HCT116 (cell line): ENCODE results near the gene HAUS6. TPM values are rescaled to one million over a fixed set of nuclear protein-coding genes. Genes with fewer than 3 reads are reported as not detected.
A peak's percentile ranks its signal among the peaks of the same experiment; 100 is the strongest.

Source experiments
- ATAC-seq: fragments of 200-7000 bp; cut with Tn5 transposase; 2 replicates; pipeline ENCODE4 v1.9.1; 2020; ENCODE audit warnings: mild to moderate bottlenecking, moderate library complexity
- BruUV-seq: library from RNA; stranded (reverse); fragments of 400-500 nt; replicated peaks from 2 replicates; lab custom pipeline; 2021; lab: Mats Ljungman, UMichigan
- CTCF ChIA-PET: fragments of 300-600 bp; sonication (Branson Sonifier 250); formaldehyde crosslinking; loops from one replicate; lab custom pipeline; 2021; ENCODE audit warnings: antibody characterized with exemption; lab: Charles Lee
- POLR2A ChIA-PET: fragments of 300-600, 350-600 bp; sonication (Branson Sonifier 250); formaldehyde crosslinking; loops from one replicate; lab custom pipeline; 2021; ENCODE audit warnings: antibody characterized with exemption; lab: Charles Lee
- RAD21 ChIA-PET, 2 experiments: fragments of 300-600 bp; sonication (Branson Sonifier 250); formaldehyde crosslinking; loops; one replicate each; lab custom pipeline; 2023; ENCODE audit warnings: low total read pairs in 2 of 2; ENCODE audit not compliant: uncharacterized antibody in 2 of 2, unreplicated experiment in 2 of 2, low non-redundant PET in 1 of 2; lab: Charles Lee
- DNase-seq: peaks from one replicate; pipeline ENCODE4 v3.0.0-alpha.2; 2010; ENCODE audit warnings: low read depth, low spot score
- H2AFZ ChIP-seq: fragments of 200-600 bp; shearing (Covaris generic), sonication (generic); 2 replicates; pipeline ENCODE4 v1.6.1; 2017; ENCODE audit warnings: low read depth, mixed run types, mixed read lengths, antibody characterized with exemption, low read length; ENCODE audit not compliant: poor library complexity, severe bottlenecking
- H3K27ac ChIP-seq: 2 replicates; pipeline ENCODE4 v1.5.1; 2012; ENCODE audit warnings: low read depth, low read length
- H3K27me3 ChIP-seq: fragments of 200-600 bp; sonication (generic); 2 replicates; pipeline ENCODE4 v1.6.1; 2016; ENCODE audit warnings: mixed run types, low read length, mixed read lengths; ENCODE audit not compliant: insufficient read depth
- H3K36me3 ChIP-seq, 2 experiments: fragments of 200-500 bp in 1 of 2; fragments of 200-600 bp in 1 of 2; sonication (Bioruptor generic) in 1 of 2; sonication (generic) in 1 of 2; 2 replicates each; pipeline versions ENCODE4 v1.5.1 to v1.6.1; 2014 to 2016; ENCODE audit warnings: low read length in 2 of 2, inconsistent platforms in 1 of 2, mixed read lengths in 1 of 2, mixed run types in 1 of 2; ENCODE audit not compliant: insufficient read depth in 2 of 2, control insufficient read depth in 1 of 2
- H3K4me1 ChIP-seq, 2 experiments: fragments of 200-600 bp in 1 of 2; sonication (generic) in 1 of 2; 2 replicates each; pipeline versions ENCODE4 v1.5.1 to v1.6.1; 2012 to 2017; ENCODE audit warnings: low read length in 2 of 2, inconsistent platforms in 1 of 2, mild to moderate bottlenecking in 1 of 2, mixed read lengths in 1 of 2, mixed run types in 1 of 2, moderate library complexity in 1 of 2; ENCODE audit not compliant: insufficient read depth in 2 of 2, control insufficient read depth in 1 of 2
- H3K4me2 ChIP-seq: fragments of 200-600 bp; sonication (generic); 2 replicates; pipeline ENCODE4 v1.6.1; 2017; ENCODE audit warnings: mixed run types, low read length, mixed read lengths
- H3K4me3 ChIP-seq, 2 experiments: fragments of 200-600 bp in 1 of 2; sonication (generic) in 1 of 2; replicated peaks in 1 of 2; 2 replicates each; pipeline ENCODE4 v1.5.1; 2011 to 2016; ENCODE audit warnings: low read length in 2 of 2, control low read depth in 1 of 2, low read depth in 1 of 2, mild to moderate bottlenecking in 1 of 2, mixed read lengths in 1 of 2, mixed run types in 1 of 2
- H3K79me2 ChIP-seq: fragments of 200-600 bp; sonication (generic); 2 replicates; pipeline ENCODE4 v1.6.1; 2017; ENCODE audit warnings: mild to moderate bottlenecking, mixed run types, low read length, moderate library complexity, mixed read lengths; ENCODE audit not compliant: insufficient read depth
- H3K9ac ChIP-seq: fragments of 200-600 bp; sonication (generic); 2 replicates; pipeline ENCODE4 v1.6.1; 2016; ENCODE audit warnings: low read length, mixed read lengths
- H3K9me2 ChIP-seq: fragments of 200-600 bp; sonication (generic), shearing (Covaris generic); 2 replicates; pipeline ENCODE4 v1.6.1; 2017; ENCODE audit warnings: mixed run types, mild to moderate bottlenecking, moderate library complexity; ENCODE audit not compliant: insufficient read depth
- H3K9me3 ChIP-seq, 2 experiments: fragments of 200-500 bp in 1 of 2; fragments of 200-600 bp in 1 of 2; sonication (Bioruptor generic) in 1 of 2; sonication (generic) in 1 of 2; 2 replicates each; pipeline ENCODE4 v1.6.1; 2014 to 2017; ENCODE audit warnings: low read length in 2 of 2, mixed read lengths in 2 of 2, inconsistent platforms in 1 of 2, low read depth in 1 of 2, mild to moderate bottlenecking in 1 of 2, mixed run types in 1 of 2, moderate library complexity in 1 of 2; ENCODE audit not compliant: control insufficient read depth in 1 of 2, insufficient read depth in 1 of 2
- H4K20me1 ChIP-seq: fragments of 200-600 bp; sonication (generic), shearing (Covaris generic); 2 replicates; pipeline ENCODE4 v1.6.1; 2017; ENCODE audit warnings: mixed run types, mild to moderate bottlenecking, moderate library complexity; ENCODE audit not compliant: insufficient read depth
- CBX3 ChIP-seq: IDR thresholded peaks from 2 replicates; pipeline ENCODE4 v1.6.1; 2012; ENCODE audit warnings: low read depth
- CTCF ChIP-seq, 3 experiments: fragments of 200-600 bp in 1 of 3; sonication (generic) in 1 of 3; IDR thresholded peaks in 2 of 3; conservative IDR thresholded peaks in 1 of 3; 2 replicates each; pipeline ENCODE4 v1.5.1; 2012 to 2017; ENCODE audit warnings: low read depth in 2 of 3, low read length in 2 of 3, antibody characterized with exemption in 1 of 3, borderline replicate concordance in 1 of 3, control low read depth in 1 of 3, mild to moderate bottlenecking in 1 of 3, mixed read lengths in 1 of 3, mixed run types in 1 of 3, moderate library complexity in 1 of 3; ENCODE audit not compliant: insufficient read depth in 1 of 3
- EZH2 ChIP-seq: fragments of 200-600 bp; sonication (generic); IDR thresholded peaks from 2 replicates; pipeline ENCODE4 v1.6.1; 2017; ENCODE audit warnings: antibody characterized with exemption, mixed run types
- POLR2AphosphoS5 ChIP-seq: IDR thresholded peaks from 2 replicates; pipeline ENCODE4 v1.6.1; 2011; ENCODE audit warnings: mild to moderate bottlenecking, low read depth, low read length, moderate library complexity
- SP1 ChIP-seq: IDR thresholded peaks from 2 replicates; pipeline ENCODE4 v1.6.1; 2012; ENCODE audit warnings: low read depth
- YY1 ChIP-seq: IDR thresholded peaks from 2 replicates; pipeline ENCODE4 v1.6.1; 2011; ENCODE audit warnings: low read length, low read depth, moderate library complexity, mild to moderate bottlenecking; ENCODE audit not compliant: insufficient replicate concordance; ENCODE audit errors: extremely low read depth
- ZFX ChIP-seq: fragments of 450-650 bp; IDR thresholded peaks from 2 replicates; pipeline ENCODE4 v1.6.1; 2017
- ZNF274 ChIP-seq: fragments of 200-500 bp; sonication (Bioruptor generic); IDR thresholded peaks from 2 replicates; pipeline ENCODE4 v1.6.1; 2014; ENCODE audit warnings: mild to moderate bottlenecking, low read depth, low read length, inconsistent platforms
- intact Hi-C: fragments of 100-400 bp; cut with micrococcal nuclease; formaldehyde crosslinking; loops from 2 replicates; pipeline ENCODE4 v1.10.0; 2022
- total RNA-seq: library from RNA; stranded (reverse); gene quantifications from one replicate; pipeline ENCODE4 v1.2.1, GENCODE V29; 2021; ENCODE audit not compliant: unreplicated experiment

The HAUS6 gene
- total RNA-seq, 1 experiment from 2014 or later = 28.8 TPM

- TF ChIP-seq ZNF274 = no peak
- peak; percentile 99 for TF ChIP-seq ZFX
- peak; percentile 93 for TF ChIP-seq YY1
- peak; percentile 72 for TF ChIP-seq POLR2AphosphoS5
- TF ChIP-seq EZH2 = no peak
- 0 out of 2 replicates have a peak, but pooled peaks have one; percentile 71 for TF ChIP-seq CBX3
- TF ChIP-seq SP1 = peak; percentile 43
These were observed 53.5 kb downstream of the HAUS6 start, which contains the start of gene RRAGA (continued) for GRCh38 chr9:19048966-19049916.

GRCh38 chr9:19036611-19037010, 66.1 kb downstream of the HAUS6 start:
- Histone ChIP-seq H3K79me2 (no peaks in the 10 kb centered on the region), H2AFZ (no peak overlapping the region), H3K4me1 (no peaks in the 10 kb centered on the region), H3K36me3 (no peaks in the 10 kb centered on the region), H3K27me3 (no peaks in the 10 kb centered on the region), H3K9me2 (no peaks in the 10 kb centered on the region), H3K9ac (no peak overlapping the region), H3K4me2 (no peak overlapping the region), H3K27ac (no peak overlapping the region), H4K20me1 (no peaks in the 10 kb centered on the region), H3K9me3 (no peaks in the 10 kb centered on the region), H3K4me3 (no peak overlapping the region)
- ChIA-PET CTCF (interaction anchor here (1.1 kb wide), 1 partner anchor 137 kb away, joined by 4 read pairs; no protein-coding TSS in a partner anchor), RAD21 (no interaction called here), POLR2A (no interaction called here)
- no TSS peak for BruUV-seq
- TF ChIP-seq SP1 (no peak), ZNF274 (no peak), CTCF (IDR thresholded peaks at IDR 0.05 in 2 of 3, conservative IDR thresholded peaks at IDR 0.05 in 1 of 3; ENCODE audit: borderline replicate concordance in 1 of 3, insufficient read depth in 1 of 3, low read depth in 2 of 3, low read length in 2 of 3) (0 out of 6 replicates have a peak, but pooled peaks of 1 of the 3 experiments have one; percentile 14), EZH2 (no peak), POLR2AphosphoS5 (no peak)
- intact Hi-C loops = no loop called here
- ATAC-seq = 0 out of 2 replicates have a peak, but pooled peaks have one; percentile 50
- DNase-seq = no peak
